Neural cell (in vitro differentiated cells): Measurements from ENCODE around the gene GZMM.

Experiments
- EZH2 ChIP-seq: fragments of 200-600, 300-800 bp; shearing (Covaris generic), sonication (generic); IDR thresholded peaks from 2 replicates; pipeline ENCODE4 v1.6.1; 2014; ENCODE audit warnings: antibody characterized with exemption, low read length, borderline replicate concordance, mild to moderate bottlenecking; ENCODE audit not compliant: insufficient read depth, poor library complexity, severe bottlenecking
- MXI1 ChIP-seq: fragments of 450-650 bp; conservative IDR thresholded peaks from 2 replicates; pipeline ENCODE4 v1.6.1; 2014; ENCODE audit warnings: antibody characterized with exemption, mild to moderate bottlenecking; ENCODE audit not compliant: poor library complexity, severe bottlenecking
- POLR2AphosphoS5 ChIP-seq: IDR thresholded peaks from 2 replicates; pipeline ENCODE4 v1.6.1; 2012
- TAF1 ChIP-seq: IDR thresholded peaks from 2 replicates; pipeline ENCODE4 v1.6.1; 2012; ENCODE audit warnings: low read depth
- TF ChIP-seq, protein P1 (sequence below): fragments of 450-650 bp; IDR thresholded peaks from 2 replicates; pipeline ENCODE4 v1.5.1; 2014; ENCODE audit warnings: antibody characterized with exemption, mild to moderate bottlenecking, moderate library complexity; ENCODE audit not compliant: poor library complexity, severe bottlenecking
- TF ChIP-seq, protein P2 (sequence below): IDR thresholded peaks from 2 replicates; pipeline ENCODE4 v1.6.1; 2012; ENCODE audit warnings: borderline replicate concordance

GRCh38 chr19:501646-502045 is 42.2 kb upstream of the GZMM start:
- TF ChIP-seq, protein P1, sequence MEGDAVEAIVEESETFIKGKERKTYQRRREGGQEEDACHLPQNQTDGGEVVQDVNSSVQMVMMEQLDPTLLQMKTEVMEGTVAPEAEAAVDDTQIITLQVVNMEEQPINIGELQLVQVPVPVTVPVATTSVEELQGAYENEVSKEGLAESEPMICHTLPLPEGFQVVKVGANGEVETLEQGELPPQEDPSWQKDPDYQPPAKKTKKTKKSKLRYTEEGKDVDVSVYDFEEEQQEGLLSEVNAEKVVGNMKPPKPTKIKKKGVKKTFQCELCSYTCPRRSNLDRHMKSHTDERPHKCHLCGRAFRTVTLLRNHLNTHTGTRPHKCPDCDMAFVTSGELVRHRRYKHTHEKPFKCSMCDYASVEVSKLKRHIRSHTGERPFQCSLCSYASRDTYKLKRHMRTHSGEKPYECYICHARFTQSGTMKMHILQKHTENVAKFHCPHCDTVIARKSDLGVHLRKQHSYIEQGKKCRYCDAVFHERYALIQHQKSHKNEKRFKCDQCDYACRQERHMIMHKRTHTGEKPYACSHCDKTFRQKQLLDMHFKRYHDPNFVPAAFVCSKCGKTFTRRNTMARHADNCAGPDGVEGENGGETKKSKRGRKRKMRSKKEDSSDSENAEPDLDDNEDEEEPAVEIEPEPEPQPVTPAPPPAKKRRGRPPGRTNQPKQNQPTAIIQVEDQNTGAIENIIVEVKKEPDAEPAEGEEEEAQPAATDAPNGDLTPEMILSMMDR = no peak
- no peak for TF ChIP-seq EZH2
- TF ChIP-seq, protein P2, sequence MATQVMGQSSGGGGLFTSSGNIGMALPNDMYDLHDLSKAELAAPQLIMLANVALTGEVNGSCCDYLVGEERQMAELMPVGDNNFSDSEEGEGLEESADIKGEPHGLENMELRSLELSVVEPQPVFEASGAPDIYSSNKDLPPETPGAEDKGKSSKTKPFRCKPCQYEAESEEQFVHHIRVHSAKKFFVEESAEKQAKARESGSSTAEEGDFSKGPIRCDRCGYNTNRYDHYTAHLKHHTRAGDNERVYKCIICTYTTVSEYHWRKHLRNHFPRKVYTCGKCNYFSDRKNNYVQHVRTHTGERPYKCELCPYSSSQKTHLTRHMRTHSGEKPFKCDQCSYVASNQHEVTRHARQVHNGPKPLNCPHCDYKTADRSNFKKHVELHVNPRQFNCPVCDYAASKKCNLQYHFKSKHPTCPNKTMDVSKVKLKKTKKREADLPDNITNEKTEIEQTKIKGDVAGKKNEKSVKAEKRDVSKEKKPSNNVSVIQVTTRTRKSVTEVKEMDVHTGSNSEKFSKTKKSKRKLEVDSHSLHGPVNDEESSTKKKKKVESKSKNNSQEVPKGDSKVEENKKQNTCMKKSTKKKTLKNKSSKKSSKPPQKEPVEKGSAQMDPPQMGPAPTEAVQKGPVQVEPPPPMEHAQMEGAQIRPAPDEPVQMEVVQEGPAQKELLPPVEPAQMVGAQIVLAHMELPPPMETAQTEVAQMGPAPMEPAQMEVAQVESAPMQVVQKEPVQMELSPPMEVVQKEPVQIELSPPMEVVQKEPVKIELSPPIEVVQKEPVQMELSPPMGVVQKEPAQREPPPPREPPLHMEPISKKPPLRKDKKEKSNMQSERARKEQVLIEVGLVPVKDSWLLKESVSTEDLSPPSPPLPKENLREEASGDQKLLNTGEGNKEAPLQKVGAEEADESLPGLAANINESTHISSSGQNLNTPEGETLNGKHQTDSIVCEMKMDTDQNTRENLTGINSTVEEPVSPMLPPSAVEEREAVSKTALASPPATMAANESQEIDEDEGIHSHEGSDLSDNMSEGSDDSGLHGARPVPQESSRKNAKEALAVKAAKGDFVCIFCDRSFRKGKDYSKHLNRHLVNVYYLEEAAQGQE = no peak
- no peak for TF ChIP-seq POLR2AphosphoS5
- no peak for TF ChIP-seq MXI1
- TF ChIP-seq TAF1 = no peak
